ENCODE measurements around the gene GNAT1. TPM values are rescaled to one million over a fixed set of nuclear protein-coding genes. Genes with fewer than 3 reads are reported as not detected.

Gene GNAT1
- total and polyA plus RNA-seq, 2 of the 13 experiments (the other 11 are each of a cell fraction or from before 2014, with no cell fraction given): 0.15 TPM; not detected in 1

DNA sequence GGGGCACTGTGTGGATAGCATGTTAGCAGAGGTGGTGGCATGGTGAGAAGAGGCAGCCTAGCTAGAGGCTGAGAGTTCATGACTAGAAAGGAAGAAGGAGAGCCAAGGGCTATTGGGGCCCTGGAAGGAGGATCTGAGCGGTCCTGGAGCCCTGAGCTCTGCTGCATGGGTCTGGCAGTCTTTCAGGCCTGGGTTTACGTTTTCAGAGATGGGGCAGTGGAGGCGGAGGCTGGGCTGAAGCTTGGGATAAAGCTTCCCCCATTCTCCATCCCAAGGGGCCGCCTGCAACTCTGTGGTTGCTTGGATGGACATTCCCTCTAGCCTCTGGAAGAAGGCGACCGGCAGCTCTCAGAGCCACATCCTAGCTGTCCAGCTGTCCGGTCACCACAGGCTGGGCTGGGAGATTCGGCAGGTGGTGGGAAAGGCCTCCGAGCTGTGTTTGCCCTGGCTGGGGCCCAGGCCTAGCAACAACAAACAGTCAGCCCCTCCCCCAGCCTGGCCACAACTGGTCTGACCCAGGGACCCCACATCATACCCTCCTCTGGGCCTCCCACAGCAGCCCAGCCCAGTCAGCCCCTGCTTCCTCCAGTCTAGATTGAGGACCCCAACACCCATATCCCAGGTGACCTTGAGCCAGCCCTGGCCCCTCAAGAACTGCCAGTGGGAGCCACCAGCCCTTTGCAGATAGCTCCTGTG, 11.9 kb downstream of the GNAT1 start (continued):
- TF ChIP-seq, protein P1, sequence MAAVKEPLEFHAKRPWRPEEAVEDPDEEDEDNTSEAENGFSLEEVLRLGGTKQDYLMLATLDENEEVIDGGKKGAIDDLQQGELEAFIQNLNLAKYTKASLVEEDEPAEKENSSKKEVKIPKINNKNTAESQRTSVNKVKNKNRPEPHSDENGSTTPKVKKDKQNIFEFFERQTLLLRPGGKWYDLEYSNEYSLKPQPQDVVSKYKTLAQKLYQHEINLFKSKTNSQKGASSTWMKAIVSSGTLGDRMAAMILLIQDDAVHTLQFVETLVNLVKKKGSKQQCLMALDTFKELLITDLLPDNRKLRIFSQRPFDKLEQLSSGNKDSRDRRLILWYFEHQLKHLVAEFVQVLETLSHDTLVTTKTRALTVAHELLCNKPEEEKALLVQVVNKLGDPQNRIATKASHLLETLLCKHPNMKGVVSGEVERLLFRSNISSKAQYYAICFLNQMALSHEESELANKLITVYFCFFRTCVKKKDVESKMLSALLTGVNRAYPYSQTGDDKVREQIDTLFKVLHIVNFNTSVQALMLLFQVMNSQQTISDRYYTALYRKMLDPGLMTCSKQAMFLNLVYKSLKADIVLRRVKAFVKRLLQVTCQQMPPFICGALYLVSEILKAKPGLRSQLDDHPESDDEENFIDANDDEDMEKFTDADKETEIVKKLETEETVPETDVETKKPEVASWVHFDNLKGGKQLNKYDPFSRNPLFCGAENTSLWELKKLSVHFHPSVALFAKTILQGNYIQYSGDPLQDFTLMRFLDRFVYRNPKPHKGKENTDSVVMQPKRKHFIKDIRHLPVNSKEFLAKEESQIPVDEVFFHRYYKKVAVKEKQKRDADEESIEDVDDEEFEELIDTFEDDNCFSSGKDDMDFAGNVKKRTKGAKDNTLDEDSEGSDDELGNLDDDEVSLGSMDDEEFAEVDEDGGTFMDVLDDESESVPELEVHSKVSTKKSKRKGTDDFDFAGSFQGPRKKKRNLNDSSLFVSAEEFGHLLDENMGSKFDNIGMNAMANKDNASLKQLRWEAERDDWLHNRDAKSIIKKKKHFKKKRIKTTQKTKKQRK (IDR thresholded peaks at IDR 0.05; ENCODE audit: low read length): no peak
- TF ChIP-seq ZNF530 (CRISPR knock-in tag; IDR thresholded peaks at IDR 0.05; ENCODE audit: low read depth): no peak
- peak; percentile 59; the same call in 1 of the 2 replicates for TF ChIP-seq HMG20A (CRISPR knock-in tag; IDR thresholded peaks at IDR 0.05; ENCODE audit: borderline replicate concordance)
- no peak; the same call in 1 of the 2 replicates for TF ChIP-seq RFX1 (IDR thresholded peaks at IDR 0.05)
- TF ChIP-seq MED13 (CRISPR knock-in tag; IDR thresholded peaks at IDR 0.05): no peak
- no peak for TF ChIP-seq ZNF839 (CRISPR knock-in tag; IDR thresholded peaks at IDR 0.05; ENCODE audit: borderline replicate concordance)
- TF ChIP-seq, protein P2, sequence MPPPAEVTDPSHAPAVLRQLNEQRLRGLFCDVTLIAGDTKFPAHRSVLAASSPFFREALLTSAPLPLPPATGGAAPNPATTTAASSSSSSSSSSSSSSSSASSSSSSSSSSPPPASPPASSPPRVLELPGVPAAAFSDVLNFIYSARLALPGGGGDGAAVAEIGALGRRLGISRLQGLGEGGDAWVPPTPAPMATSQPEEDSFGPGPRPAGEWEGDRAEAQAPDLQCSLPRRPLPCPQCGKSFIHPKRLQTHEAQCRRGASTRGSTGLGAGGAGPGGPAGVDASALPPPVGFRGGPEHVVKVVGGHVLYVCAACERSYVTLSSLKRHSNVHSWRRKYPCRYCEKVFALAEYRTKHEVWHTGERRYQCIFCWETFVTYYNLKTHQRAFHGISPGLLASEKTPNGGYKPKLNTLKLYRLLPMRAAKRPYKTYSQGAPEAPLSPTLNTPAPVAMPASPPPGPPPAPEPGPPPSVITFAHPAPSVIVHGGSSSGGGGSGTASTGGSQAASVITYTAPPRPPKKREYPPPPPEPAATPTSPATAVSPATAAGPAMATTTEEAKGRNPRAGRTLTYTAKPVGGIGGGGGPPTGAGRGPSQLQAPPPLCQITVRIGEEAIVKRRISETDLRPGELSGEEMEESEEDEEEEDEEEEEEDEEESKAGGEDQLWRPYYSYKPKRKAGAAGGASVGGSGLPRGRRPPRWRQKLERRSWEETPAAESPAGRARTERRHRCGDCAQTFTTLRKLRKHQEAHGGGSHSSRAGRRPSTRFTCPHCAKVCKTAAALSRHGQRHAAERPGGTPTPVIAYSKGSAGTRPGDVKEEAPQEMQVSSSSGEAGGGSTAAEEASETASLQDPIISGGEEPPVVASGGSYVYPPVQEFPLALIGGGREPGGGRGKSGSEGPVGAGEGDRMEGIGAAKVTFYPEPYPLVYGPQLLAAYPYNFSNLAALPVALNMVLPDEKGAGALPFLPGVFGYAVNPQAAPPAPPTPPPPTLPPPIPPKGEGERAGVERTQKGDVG (CRISPR knock-in tag; IDR thresholded peaks at IDR 0.05; ENCODE audit: borderline replicate concordance): no peak
- TF ChIP-seq, protein P3, sequence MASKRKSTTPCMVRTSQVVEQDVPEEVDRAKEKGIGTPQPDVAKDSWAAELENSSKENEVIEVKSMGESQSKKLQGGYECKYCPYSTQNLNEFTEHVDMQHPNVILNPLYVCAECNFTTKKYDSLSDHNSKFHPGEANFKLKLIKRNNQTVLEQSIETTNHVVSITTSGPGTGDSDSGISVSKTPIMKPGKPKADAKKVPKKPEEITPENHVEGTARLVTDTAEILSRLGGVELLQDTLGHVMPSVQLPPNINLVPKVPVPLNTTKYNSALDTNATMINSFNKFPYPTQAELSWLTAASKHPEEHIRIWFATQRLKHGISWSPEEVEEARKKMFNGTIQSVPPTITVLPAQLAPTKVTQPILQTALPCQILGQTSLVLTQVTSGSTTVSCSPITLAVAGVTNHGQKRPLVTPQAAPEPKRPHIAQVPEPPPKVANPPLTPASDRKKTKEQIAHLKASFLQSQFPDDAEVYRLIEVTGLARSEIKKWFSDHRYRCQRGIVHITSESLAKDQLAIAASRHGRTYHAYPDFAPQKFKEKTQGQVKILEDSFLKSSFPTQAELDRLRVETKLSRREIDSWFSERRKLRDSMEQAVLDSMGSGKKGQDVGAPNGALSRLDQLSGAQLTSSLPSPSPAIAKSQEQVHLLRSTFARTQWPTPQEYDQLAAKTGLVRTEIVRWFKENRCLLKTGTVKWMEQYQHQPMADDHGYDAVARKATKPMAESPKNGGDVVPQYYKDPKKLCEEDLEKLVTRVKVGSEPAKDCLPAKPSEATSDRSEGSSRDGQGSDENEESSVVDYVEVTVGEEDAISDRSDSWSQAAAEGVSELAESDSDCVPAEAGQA (IDR thresholded peaks at IDR 0.05; ENCODE audit: low read depth): no peak
- TF ChIP-seq, protein P3 (CRISPR knock-in tag; IDR thresholded peaks at IDR 0.05; ENCODE audit: borderline replicate concordance): no peak
- TF ChIP-seq SPEN (CRISPR knock-in tag; IDR thresholded peaks at IDR 0.05; ENCODE audit: low read depth): peak; percentile 78; the same call in 1 of the 2 replicates
- peak; percentile 75; the same call in 1 of the 2 replicates for TF ChIP-seq ZSCAN21 (CRISPR knock-in tag; IDR thresholded peaks at IDR 0.05; ENCODE audit: borderline replicate concordance)
- no peak for TF ChIP-seq STAG1 (CRISPR knock-in tag; IDR thresholded peaks at IDR 0.05)
- no peak for TF ChIP-seq ZNF567 (CRISPR knock-in tag; IDR thresholded peaks at IDR 0.05; ENCODE audit: borderline replicate concordance)
- peak; percentile 54; the same call in 1 of the 2 replicates for TF ChIP-seq CREM (IDR thresholded peaks at IDR 0.05)
- no peak for TF ChIP-seq CREM (CRISPR knock-in tag; IDR thresholded peaks at IDR 0.05)
- TF ChIP-seq ZNF468 (CRISPR knock-in tag; IDR thresholded peaks at IDR 0.05): 0 out of 2 replicates have a peak, but pooled peaks have one; percentile 22
- no peak for TF ChIP-seq ZNF224 (CRISPR knock-in tag; IDR thresholded peaks at IDR 0.05)

Measured in HepG2 (cell line).